Keratinocyte (primary cell): ENCODE measurements around the gene CAD. TPM values are rescaled to one million over a fixed set of nuclear protein-coding genes. Genes with fewer than 3 reads are reported as not detected.

Experiments
- DNase-seq: peaks from one replicate; pipeline ENCODE4 v3.0.0-alpha.2; 2011; ENCODE audit warnings: low read depth, missing footprints, low spot score
- FAIRE-seq: peaks from 2 replicates; lab custom pipeline; 2011; peaks lifted over from hg19 to GRCh38; lab: Jason Lieb, UNC
- H2AFZ ChIP-seq: 2 replicates; pipeline ENCODE4 v1.6.0; 2012; ENCODE audit warnings: low read length, control low read depth, inconsistent platforms; ENCODE audit not compliant: control insufficient read depth
- H3K27ac ChIP-seq: 2 replicates; pipeline ENCODE4 v1.5.1; 2011; ENCODE audit warnings: low read length; ENCODE audit not compliant: control insufficient read depth, insufficient read depth
- H3K27me3 ChIP-seq: 3 replicates; pipeline ENCODE4 v1.6.0; 2011; ENCODE audit warnings: low read length; ENCODE audit not compliant: control insufficient read depth, insufficient read depth; ENCODE audit errors: extremely low read depth
- H3K36me3 ChIP-seq, 2 experiments: 2 replicates in 1 of 2; 3 replicates in 1 of 2; pipeline ENCODE4 v1.5.1; 2011; ENCODE audit warnings: low read length in 2 of 2, mild to moderate bottlenecking in 1 of 2; ENCODE audit not compliant: control insufficient read depth in 2 of 2, insufficient read depth in 2 of 2; ENCODE audit errors: extremely low read depth in 1 of 2
- H3K4me1 ChIP-seq: 3 replicates; pipeline ENCODE4 v1.5.1; 2011; ENCODE audit warnings: low read length; ENCODE audit not compliant: control insufficient read depth, insufficient read depth; ENCODE audit errors: extremely low read depth
- H3K4me2 ChIP-seq: 3 replicates; pipeline ENCODE4 v1.6.0; 2011; ENCODE audit warnings: low read depth, low read length; ENCODE audit not compliant: control insufficient read depth, insufficient read depth; ENCODE audit errors: extremely low read depth
- H3K4me3 ChIP-seq, 3 experiments: fragments of 200-600 bp in 1 of 3; sonication (generic) in 1 of 3; 2 replicates in 2 of 3; 3 replicates in 1 of 3; pipeline ENCODE4 v1.5.1; 2011 to 2016; ENCODE audit warnings: low read length in 3 of 3, mild to moderate bottlenecking in 3 of 3, control low read depth in 2 of 3, inconsistent platforms in 1 of 3, low read depth in 1 of 3, mixed read lengths in 1 of 3, mixed run types in 1 of 3, moderate library complexity in 1 of 3; ENCODE audit not compliant: control insufficient read depth in 2 of 3, insufficient read depth in 2 of 3; ENCODE audit errors: extremely low read depth in 1 of 3
- H3K79me2 ChIP-seq: 2 replicates; pipeline ENCODE4 v1.6.0; 2012; ENCODE audit warnings: low read length; ENCODE audit not compliant: control insufficient read depth, insufficient read depth
- H3K9ac ChIP-seq: 3 replicates; pipeline ENCODE4 v1.6.0; 2011; ENCODE audit warnings: low read length; ENCODE audit not compliant: control insufficient read depth, insufficient read depth; ENCODE audit errors: extremely low read depth
- H3K9me1 ChIP-seq: 3 replicates; pipeline ENCODE4 v1.6.0; 2011; ENCODE audit warnings: low read length; ENCODE audit not compliant: control insufficient read depth, insufficient read depth; ENCODE audit errors: extremely low read depth
- H3K9me3 ChIP-seq: 2 replicates; pipeline ENCODE4 v1.5.1; 2012; ENCODE audit warnings: low read depth, low read length; ENCODE audit not compliant: control insufficient read depth
- H4K20me1 ChIP-seq: 3 replicates; pipeline ENCODE4 v1.6.0; 2011; ENCODE audit warnings: low read length; ENCODE audit not compliant: control insufficient read depth, insufficient read depth; ENCODE audit errors: extremely low read depth
- CTCF ChIP-seq, 3 experiments: IDR thresholded peaks in 1 of 3; conservative IDR thresholded peaks in 1 of 3; optimal IDR thresholded peaks in 1 of 3; 2 replicates in 2 of 3; 3 replicates in 1 of 3; pipeline versions ENCODE3 to v1.5.1; 2011; ENCODE audit warnings: low read length in 3 of 3, mild to moderate bottlenecking in 3 of 3, moderate library complexity in 2 of 3, control low read depth in 1 of 3, inconsistent platforms in 1 of 3; ENCODE audit not compliant: insufficient read depth in 2 of 3; ENCODE audit errors: extremely low read depth in 1 of 3
- EZH2 ChIP-seq: IDR thresholded peaks from one replicate; pipeline ENCODE4 v1.6.1; 2012; ENCODE audit warnings: inconsistent platforms, mild to moderate bottlenecking, low read length, moderate library complexity
- dilution Hi-C: fragments of 300-500 bp; cut with MboI; formaldehyde crosslinking; loops from one replicate; pipeline ENCODE4 v1.7.0; 2020; ENCODE audit warnings: low sequenced_read_pairs; ENCODE audit not compliant: extremely low pct_ligation_motif_present
- polyA plus RNA-seq, 5 experiments: library from polyadenylated mRNA; depleted of rRNA in 3 of 5; stranded (reverse) in 3 of 5; stranded (forward) in 1 of 5; unstranded in 1 of 5; fragments of >200 nt; gene quantifications; 1 replicate in 1 of 5; 2 replicates in 3 of 5; 3 replicates in 1 of 5; pipeline versions ENCODE4 v1.2.1 to v1.2.3, GENCODE V29; 2011 to 2012; ENCODE audit warnings: missing spikeins in 2 of 5, low read depth in 1 of 5, low replicate concordance in 1 of 5

CAD gene
- polyA plus RNA-seq, 1 donor (not counting 4 experiments of a cell fraction or from before 2014, with no cell fraction given) = 21.0 TPM

- Histone ChIP-seq H3K9ac (no peak overlapping the region), H3K9me3 (no peaks in the 10 kb centered on the region), H3K9me1 (no peaks in the 10 kb centered on the region), H4K20me1 (no peaks in the 10 kb centered on the region), H3K4me2 (no peak overlapping the region), H3K36me3 (no peaks in the 10 kb centered on the region), H2AFZ (no peak overlapping the region), H3K79me2 (no peaks in the 10 kb centered on the region), H3K27ac (no peak overlapping the region), H3K4me1 (no peaks in the 10 kb centered on the region), H3K27me3 (peaks cover 10% of the 10 kb centered on the region), H3K4me3 (no peak overlapping the region)
- dilution Hi-C loops = no loop called here
- DNase-seq = no peak
- FAIRE-seq = no peak
- TF ChIP-seq EZH2 = no peak
- TF ChIP-seq CTCF (optimal IDR thresholded peaks at IDR 0.05 in 1 of 3, IDR thresholded peaks at IDR 0.05 in 1 of 3, conservative IDR thresholded peaks at IDR 0.05 in 1 of 3; ENCODE audit: extremely low read depth in 1 of 3, insufficient read depth in 2 of 3, low read length in 3 of 3) = no peak
Observed at GRCh38 chr2:27177441-27178351, 39.5 kb upstream of the CAD start.

DNA sequence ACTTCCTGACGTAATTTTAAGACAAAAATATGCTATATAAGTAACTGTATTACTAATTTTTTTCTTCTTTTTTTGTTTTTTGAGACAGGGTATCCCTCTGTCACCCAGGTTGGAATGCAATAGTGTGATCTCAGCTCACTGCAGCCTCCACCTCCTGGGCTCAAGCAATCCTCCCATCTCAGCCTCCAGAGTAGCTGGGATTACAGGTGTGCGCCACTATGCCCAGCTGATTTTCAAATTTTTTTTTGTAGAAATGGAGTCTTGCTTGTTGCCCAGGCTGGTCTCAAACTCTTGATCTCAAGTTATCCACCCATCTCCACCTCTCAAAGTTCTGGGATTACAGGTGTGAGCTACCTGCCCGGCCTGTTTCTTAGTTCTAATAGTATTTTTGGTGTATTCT is 38.7 kb upstream of the CAD start:
- Histone ChIP-seq H3K36me3 (no peaks in the 10 kb centered on the region), H3K79me2 (no peaks in the 10 kb centered on the region), H2AFZ (no peak overlapping the region), H3K9me1 (no peaks in the 10 kb centered on the region), H3K27me3 (peaks cover 7% of the 10 kb centered on the region), H3K4me1 (no peaks in the 10 kb centered on the region), H3K9me3 (no peaks in the 10 kb centered on the region), H3K4me2 (no peak overlapping the region), H4K20me1 (no peaks in the 10 kb centered on the region), H3K9ac (no peak overlapping the region), H3K4me3 (no peak overlapping the region), H3K27ac (no peak overlapping the region)
- dilution Hi-C loops = no loop called here
- no peak for FAIRE-seq
- TF ChIP-seq CTCF (optimal IDR thresholded peaks at IDR 0.05 in 1 of 3, IDR thresholded peaks at IDR 0.05 in 1 of 3, conservative IDR thresholded peaks at IDR 0.05 in 1 of 3; ENCODE audit: extremely low read depth in 1 of 3, insufficient read depth in 2 of 3, low read length in 3 of 3) = no peak
- no peak for TF ChIP-seq EZH2
- DNase-seq = no peak
